H9 (cell line): Measurements from ENCODE around the gene GRXCR2. TPM values are rescaled to one million over a fixed set of nuclear protein-coding genes. Genes with fewer than 3 reads are reported as not detected.

ENCODE experiments used
- DNase-seq: peaks from one replicate; pipeline ENCODE4 v3.0.0-alpha.2; 2017
- H2AFZ ChIP-seq: one replicate; pipeline ENCODE4 v1.6.1; 2013; ENCODE audit warnings: mild to moderate bottlenecking, low read length, control low read depth, moderate library complexity
- H2AK5ac ChIP-seq: 2 replicates; pipeline ENCODE4 v1.6.1; 2013; ENCODE audit warnings: low read length, control low read depth, mixed read lengths; ENCODE audit not compliant: insufficient read length
- H2BK120ac ChIP-seq: one replicate; pipeline ENCODE4 v1.6.1; 2013; ENCODE audit warnings: low read depth, mild to moderate bottlenecking, low read length, control low read depth, inconsistent platforms; ENCODE audit not compliant: poor library complexity, severe bottlenecking
- H2BK12ac ChIP-seq: 2 replicates; pipeline ENCODE4 v1.6.1; 2013; ENCODE audit warnings: low read length, control low read depth, mixed read lengths, low read depth; ENCODE audit not compliant: insufficient read length
- H2BK15ac ChIP-seq: 2 replicates; pipeline ENCODE4 v1.6.1; 2013; ENCODE audit warnings: low read depth, low read length, control low read depth
- H2BK20ac ChIP-seq: one replicate; pipeline ENCODE4 v1.6.1; 2013; ENCODE audit warnings: low read depth, mild to moderate bottlenecking, low read length, control low read depth, inconsistent platforms; ENCODE audit not compliant: poor library complexity, severe bottlenecking
- H2BK5ac ChIP-seq: 2 replicates; pipeline ENCODE4 v1.6.1; 2013; ENCODE audit warnings: low read length, control low read depth, mixed read lengths; ENCODE audit not compliant: insufficient read length
- H3K14ac ChIP-seq: 2 replicates; pipeline ENCODE4 v1.6.1; 2013; ENCODE audit warnings: low read length, control low read depth; ENCODE audit not compliant: insufficient read depth
- H3K18ac ChIP-seq: 2 replicates; pipeline ENCODE4 v1.6.1; 2013; ENCODE audit warnings: low read depth, mild to moderate bottlenecking, mixed read lengths, low read length, control low read depth; ENCODE audit not compliant: insufficient read length
- H3K23ac ChIP-seq: 2 replicates; pipeline ENCODE4 v1.6.1; 2013; ENCODE audit warnings: low read length, control low read depth, mixed read lengths, low read depth; ENCODE audit not compliant: insufficient read length
- H3K23me2 ChIP-seq: 2 replicates; pipeline ENCODE4 v1.6.1; 2013; ENCODE audit warnings: low read depth, mild to moderate bottlenecking, mixed read lengths, low read length, control low read depth; ENCODE audit not compliant: insufficient read length, poor library complexity, severe bottlenecking
- H3K27ac ChIP-seq: 2 replicates; pipeline ENCODE4 v1.5.1; 2013; ENCODE audit warnings: low read length, control low read depth, mixed read lengths, low read depth; ENCODE audit not compliant: insufficient read length
- H3K27me3 ChIP-seq: 2 replicates; pipeline ENCODE4 v1.6.1; 2013; ENCODE audit warnings: low read length, control low read depth, inconsistent platforms; ENCODE audit not compliant: insufficient read depth
- H3K4ac ChIP-seq: 2 replicates; pipeline ENCODE4 v1.6.1; 2013; ENCODE audit warnings: low read depth, mild to moderate bottlenecking, control low read depth, inconsistent platforms, low read length, moderate library complexity
- H3K4me1 ChIP-seq: 2 replicates; pipeline ENCODE4 v1.6.1; 2013; ENCODE audit warnings: low read length, control low read depth, inconsistent platforms; ENCODE audit not compliant: insufficient read depth
- H3K4me2 ChIP-seq: 2 replicates; pipeline ENCODE4 v1.6.1; 2013; ENCODE audit warnings: low read length, control low read depth, mixed read lengths; ENCODE audit not compliant: insufficient read length, insufficient read depth
- H3K56ac ChIP-seq: 2 replicates; pipeline ENCODE4 v1.6.1; 2013; ENCODE audit warnings: low read depth, mild to moderate bottlenecking, mixed read lengths, low read length, control low read depth; ENCODE audit not compliant: insufficient read length
- H3K79me1 ChIP-seq: 2 replicates; pipeline ENCODE4 v1.6.1; 2013; ENCODE audit warnings: low read depth, mild to moderate bottlenecking, moderate library complexity, low read length, control low read depth, inconsistent platforms; ENCODE audit not compliant: insufficient read depth, poor library complexity, severe bottlenecking
- H3K79me2 ChIP-seq: 2 replicates; pipeline ENCODE4 v1.6.1; 2013; ENCODE audit warnings: low read length, control low read depth, inconsistent platforms; ENCODE audit not compliant: insufficient read depth
- H3K9ac ChIP-seq: 2 replicates; pipeline ENCODE4 v1.6.1; 2013; ENCODE audit warnings: low read length, control low read depth, mixed read lengths; ENCODE audit not compliant: insufficient read length; ENCODE audit errors: extremely low read depth
- H3K9me3 ChIP-seq: one replicate; pipeline ENCODE4 v1.6.1; 2013; ENCODE audit warnings: low read depth, low read length, inconsistent platforms; ENCODE audit not compliant: control insufficient read depth
- H3T11ph ChIP-seq: one replicate; pipeline ENCODE4 v1.6.1; 2013; ENCODE audit warnings: mild to moderate bottlenecking, low read length, control low read depth, inconsistent platforms
- H4K20me1 ChIP-seq: one replicate; pipeline ENCODE4 v1.6.1; 2013; ENCODE audit not compliant: control insufficient read depth, insufficient read length, insufficient read depth
- H4K5ac ChIP-seq: 2 replicates; pipeline ENCODE4 v1.6.1; 2013; ENCODE audit warnings: low read depth, mild to moderate bottlenecking, mixed read lengths, low read length, control low read depth; ENCODE audit not compliant: insufficient read length
- H4K8ac ChIP-seq: replicated peaks from 2 replicates; pipeline ENCODE4 v1.6.1; 2013; ENCODE audit warnings: low read length, control low read depth, mixed read lengths, low read depth; ENCODE audit not compliant: insufficient read length
- H4K91ac ChIP-seq: 2 replicates; pipeline ENCODE4 v1.6.1; 2013; ENCODE audit warnings: low read depth, mild to moderate bottlenecking, moderate library complexity, mixed read lengths, low read length, control low read depth; ENCODE audit not compliant: insufficient read length
- H3K27ac Mint-ChIP-seq, 3 experiments: 2 replicates in 2 of 3; 3 replicates in 1 of 3; pipeline ENCODE4 v1.8.0; 2020 to 2021; ENCODE audit warnings: mixed read lengths in 3 of 3, mild to moderate bottlenecking in 1 of 3, moderate library complexity in 1 of 3
- H3K27me3 Mint-ChIP-seq: 2 replicates; pipeline ENCODE4 v1.8.0; 2021; ENCODE audit warnings: low read depth, mild to moderate bottlenecking, moderate library complexity, mixed read lengths
- H3K36me3 Mint-ChIP-seq, 3 experiments: 2 replicates in 2 of 3; 3 replicates in 1 of 3; pipeline ENCODE4 v1.8.0; 2020 to 2021; ENCODE audit warnings: low read depth in 3 of 3, mixed read lengths in 3 of 3; ENCODE audit not compliant: insufficient read depth in 1 of 3
- H3K4me1 Mint-ChIP-seq, 2 experiments: 2 replicates each; pipeline ENCODE4 v1.8.0; 2020; ENCODE audit warnings: mixed read lengths in 2 of 2
- H3K4me3 Mint-ChIP-seq, 2 experiments: 2 replicates in 1 of 2; 3 replicates in 1 of 2; pipeline ENCODE4 v1.8.0; 2020 to 2021; ENCODE audit warnings: mild to moderate bottlenecking in 2 of 2, mixed read lengths in 2 of 2, moderate library complexity in 1 of 2
- H3K9me3 Mint-ChIP-seq, 2 experiments: 2 replicates in 1 of 2; 3 replicates in 1 of 2; pipeline ENCODE4 v1.8.0; 2020; ENCODE audit warnings: mild to moderate bottlenecking in 2 of 2, mixed read lengths in 2 of 2, moderate library complexity in 1 of 2
- WGBS: extraction: QIAGEN DNeasy Blood & Tissue Kit; methylation state at CpG from one replicate; pipeline ENCODE4 v1.1.7; 2013; ENCODE audit warnings: missing lambda C conversion rate, low lambda C conversion rate, mixed read lengths; ENCODE audit not compliant: insufficient read length; ENCODE audit errors: extremely low coverage; 5-methylcytosine and 5-hydroxymethylcytosine counted together
- total RNA-seq: library from RNA; stranded (reverse); gene quantifications from 2 replicates; pipeline ENCODE4 v1.2.1, GENCODE V29; 2021
- TF ChIP-seq, protein P1 (sequence below): fragments of 200-600 bp; sonication (generic); conservative IDR thresholded peaks from 3 replicates; pipeline ENCODE4 v1.8.0; 2021; ENCODE audit warnings: antibody characterized with exemption, mild to moderate bottlenecking

Gene GRXCR2
- total RNA-seq, 1 experiment from 2014 or later, result not detected

DNA sequence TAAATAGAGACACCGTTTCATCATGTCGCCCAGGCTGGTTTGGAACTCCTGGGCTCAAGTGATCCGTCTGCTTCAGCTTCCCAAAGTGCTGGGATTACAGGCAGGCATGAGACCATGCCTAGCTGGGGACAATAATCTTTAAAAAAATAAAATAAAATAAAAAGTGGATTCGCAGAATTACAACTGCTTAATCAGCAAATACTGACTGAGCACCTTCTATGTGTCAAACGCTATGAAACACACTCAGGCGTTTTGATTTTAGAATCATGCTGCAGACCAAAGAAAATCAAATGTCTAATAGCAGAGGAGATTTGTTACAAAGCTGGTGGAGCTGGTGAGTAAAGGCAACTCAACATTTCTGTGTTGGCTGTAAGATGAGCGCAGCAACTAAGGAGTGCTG lies 40.9 kb upstream of the GRXCR2 start:
- Histone ChIP-seq H3K79me2 (no peaks in the 10 kb centered on the region), H3K9me3 (no peaks in the 10 kb centered on the region), H3K79me1 (no peaks in the 10 kb centered on the region), H2AFZ (no peak overlapping the region), H3K23ac (no peak overlapping the region), H3K4me2 (no peak overlapping the region), H3K27ac (no peak overlapping the region), H3K23me2 (no peaks in the 10 kb centered on the region), H2BK120ac (no peak overlapping the region), H4K8ac (no peak overlapping the region), H4K5ac (no peak overlapping the region), H3K27me3 (no peaks in the 10 kb centered on the region), H3K14ac (no peak overlapping the region), H2BK15ac (no peak overlapping the region), H3T11ph (no peak overlapping the region), H2BK12ac (no peak overlapping the region), H3K56ac (no peak overlapping the region), H4K20me1 (no peaks in the 10 kb centered on the region), H3K9ac (no peak overlapping the region), H2BK5ac (no peak overlapping the region), H3K4ac (no peak overlapping the region), H3K4me1 (no peaks in the 10 kb centered on the region), H3K18ac (no peak overlapping the region), H2BK20ac (no peak overlapping the region), H4K91ac (no peak overlapping the region), H2AK5ac (no peak overlapping the region)
- DNase-seq, result no peak
- H3K27me3 Mint-ChIP-seq, result peaks cover 1% of the 10 kb centered on the region; the same call in 1 of the 2 replicates
- H3K9me3 Mint-ChIP-seq, result peaks cover 0 to 2% of the 10 kb centered on the region in 2 experiments; a peak in 1 of 5 replicates
- H3K36me3 Mint-ChIP-seq, result no peaks in the 10 kb centered on the region
- TF ChIP-seq, protein P1, sequence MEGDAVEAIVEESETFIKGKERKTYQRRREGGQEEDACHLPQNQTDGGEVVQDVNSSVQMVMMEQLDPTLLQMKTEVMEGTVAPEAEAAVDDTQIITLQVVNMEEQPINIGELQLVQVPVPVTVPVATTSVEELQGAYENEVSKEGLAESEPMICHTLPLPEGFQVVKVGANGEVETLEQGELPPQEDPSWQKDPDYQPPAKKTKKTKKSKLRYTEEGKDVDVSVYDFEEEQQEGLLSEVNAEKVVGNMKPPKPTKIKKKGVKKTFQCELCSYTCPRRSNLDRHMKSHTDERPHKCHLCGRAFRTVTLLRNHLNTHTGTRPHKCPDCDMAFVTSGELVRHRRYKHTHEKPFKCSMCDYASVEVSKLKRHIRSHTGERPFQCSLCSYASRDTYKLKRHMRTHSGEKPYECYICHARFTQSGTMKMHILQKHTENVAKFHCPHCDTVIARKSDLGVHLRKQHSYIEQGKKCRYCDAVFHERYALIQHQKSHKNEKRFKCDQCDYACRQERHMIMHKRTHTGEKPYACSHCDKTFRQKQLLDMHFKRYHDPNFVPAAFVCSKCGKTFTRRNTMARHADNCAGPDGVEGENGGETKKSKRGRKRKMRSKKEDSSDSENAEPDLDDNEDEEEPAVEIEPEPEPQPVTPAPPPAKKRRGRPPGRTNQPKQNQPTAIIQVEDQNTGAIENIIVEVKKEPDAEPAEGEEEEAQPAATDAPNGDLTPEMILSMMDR, result no peak
- no CpG with 5 or more reads among the region's 7 CpGs for WGBS
- H3K4me3 Mint-ChIP-seq, result no peak overlapping the region
- H3K27ac Mint-ChIP-seq, result no peak overlapping the region
- H3K4me1 Mint-ChIP-seq, result peaks cover 10 to 15% of the 10 kb centered on the region in 2 experiments
